ENCODE data around the gene CERK. TPM values are rescaled to one million over a fixed set of nuclear protein-coding genes. Genes with fewer than 3 reads are reported as not detected.
A peak's percentile ranks its signal among the peaks of the same experiment; 100 is the strongest.

CERK gene
- total RNA-seq, 2 experiments from 2014 or later: 38.4 to 41.8 TPM

DNA sequence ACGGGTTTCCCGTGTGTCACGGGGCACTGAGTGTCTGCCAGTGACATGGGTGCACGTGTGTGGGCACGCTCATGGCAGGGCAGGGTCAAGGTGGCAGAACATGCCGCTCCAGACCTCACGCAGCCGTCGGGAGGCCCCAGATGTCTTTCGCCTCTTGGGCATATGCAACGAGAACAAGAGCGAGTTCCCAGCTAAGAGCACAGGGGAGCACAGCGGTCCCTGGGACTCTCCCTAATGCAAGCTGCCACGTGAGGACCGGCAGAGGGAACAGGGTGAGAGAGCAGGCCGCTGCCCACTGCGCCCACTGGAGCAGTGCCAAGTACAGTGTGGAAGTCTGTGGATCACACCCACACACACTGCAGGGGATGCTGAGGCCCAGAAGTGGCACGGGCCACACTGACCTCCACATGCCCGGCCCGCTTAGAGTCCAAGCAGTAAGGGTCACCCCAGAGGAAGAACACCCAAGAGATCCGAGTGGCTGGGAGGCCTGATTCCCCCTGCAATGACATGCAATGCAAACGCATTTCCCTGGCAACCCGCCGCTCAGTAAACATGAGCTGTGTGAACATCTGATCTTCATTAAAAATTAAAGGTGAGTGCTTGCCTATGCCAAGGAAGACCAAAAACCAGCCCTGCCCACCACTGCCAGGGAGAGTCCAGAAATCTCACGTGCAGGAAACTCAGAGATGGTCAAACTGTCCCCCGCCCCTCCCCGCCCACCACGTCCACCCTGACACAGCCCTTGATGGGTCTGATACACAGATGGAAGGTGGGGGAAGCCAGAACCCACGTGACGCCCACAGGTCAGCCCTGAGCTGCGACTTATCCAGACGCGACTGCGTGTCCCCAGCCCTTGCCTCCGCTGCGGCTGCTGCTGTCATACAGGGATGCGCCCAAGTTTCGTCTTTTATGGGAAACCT lies 11.7 kb downstream of the CERK start:
- Mint-ChIP-seq H3K27me3 (no peaks in the 10 kb centered on the region), H3K9me3 (no peaks in the 10 kb centered on the region), H3K4me3 (no peak overlapping the region), H3K4me1 (ENCODE audit: low read depth) (peaks cover 46% of the 10 kb centered on the region), H3K36me3 (ENCODE audit: low read depth) (peaks cover 13% of the 10 kb centered on the region), H3K27ac (peak overlapping the region; percentile 10)
- ChIA-PET CTCF (interaction anchor here (0.7 to 0.9 kb wide), 2 partner anchors 10 to 33 kb away, joined by 3 read pairs; no protein-coding TSS in a partner anchor), POLR2A (interaction anchor here (0.7 kb wide), 1 partner anchor 10 kb away, joined by 3 read pairs; no protein-coding TSS in a partner anchor)
- intact Hi-C loops (cut with micrococcal nuclease): no loop called here
- no peak for DNase-seq
- TF ChIP-seq, protein P1, sequence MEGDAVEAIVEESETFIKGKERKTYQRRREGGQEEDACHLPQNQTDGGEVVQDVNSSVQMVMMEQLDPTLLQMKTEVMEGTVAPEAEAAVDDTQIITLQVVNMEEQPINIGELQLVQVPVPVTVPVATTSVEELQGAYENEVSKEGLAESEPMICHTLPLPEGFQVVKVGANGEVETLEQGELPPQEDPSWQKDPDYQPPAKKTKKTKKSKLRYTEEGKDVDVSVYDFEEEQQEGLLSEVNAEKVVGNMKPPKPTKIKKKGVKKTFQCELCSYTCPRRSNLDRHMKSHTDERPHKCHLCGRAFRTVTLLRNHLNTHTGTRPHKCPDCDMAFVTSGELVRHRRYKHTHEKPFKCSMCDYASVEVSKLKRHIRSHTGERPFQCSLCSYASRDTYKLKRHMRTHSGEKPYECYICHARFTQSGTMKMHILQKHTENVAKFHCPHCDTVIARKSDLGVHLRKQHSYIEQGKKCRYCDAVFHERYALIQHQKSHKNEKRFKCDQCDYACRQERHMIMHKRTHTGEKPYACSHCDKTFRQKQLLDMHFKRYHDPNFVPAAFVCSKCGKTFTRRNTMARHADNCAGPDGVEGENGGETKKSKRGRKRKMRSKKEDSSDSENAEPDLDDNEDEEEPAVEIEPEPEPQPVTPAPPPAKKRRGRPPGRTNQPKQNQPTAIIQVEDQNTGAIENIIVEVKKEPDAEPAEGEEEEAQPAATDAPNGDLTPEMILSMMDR (IDR thresholded peaks at IDR 0.05): no peak
- no peak for ATAC-seq

DNA sequence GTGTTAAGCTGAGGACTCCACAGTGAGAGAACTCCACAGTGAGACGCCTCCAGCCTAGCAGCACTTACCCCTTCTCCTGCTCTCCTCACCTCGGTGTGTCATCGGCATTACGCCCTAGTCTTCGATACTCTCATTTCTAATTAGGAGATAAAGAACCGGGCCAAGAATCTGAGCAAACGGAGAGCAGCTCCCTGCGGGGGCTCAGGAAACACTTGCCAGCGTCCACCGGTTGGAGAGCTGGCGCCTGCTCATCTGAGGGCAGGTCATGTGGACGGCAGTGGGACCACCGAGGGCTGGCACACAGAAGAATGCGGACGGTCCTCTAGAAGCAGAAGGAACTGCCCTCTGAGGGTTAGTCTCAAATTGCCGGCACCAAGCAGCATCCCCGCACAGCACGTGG lies 13.0 kb downstream of the CERK start:
- Mint-ChIP-seq H3K4me1 (ENCODE audit: low read depth) (peaks cover 34% of the 10 kb centered on the region), H3K27me3 (no peaks in the 10 kb centered on the region), H3K4me3 (no peak overlapping the region), H3K9me3 (no peaks in the 10 kb centered on the region), H3K27ac (no peak overlapping the region), H3K36me3 (ENCODE audit: low read depth) (peaks cover 14% of the 10 kb centered on the region)
- DNase-seq (no peak), ATAC-seq (no peak)
- ChIA-PET CTCF (interaction anchor here (0.9 to 1.0 kb wide), 2 partner anchors 34 to 183 kb away, joined by 3 read pairs; no protein-coding TSS in a partner anchor), POLR2A (no interaction called here)
- intact Hi-C loops (cut with micrococcal nuclease): no loop called here
- TF ChIP-seq, protein P1 (IDR thresholded peaks at IDR 0.05): no peak

DNA sequence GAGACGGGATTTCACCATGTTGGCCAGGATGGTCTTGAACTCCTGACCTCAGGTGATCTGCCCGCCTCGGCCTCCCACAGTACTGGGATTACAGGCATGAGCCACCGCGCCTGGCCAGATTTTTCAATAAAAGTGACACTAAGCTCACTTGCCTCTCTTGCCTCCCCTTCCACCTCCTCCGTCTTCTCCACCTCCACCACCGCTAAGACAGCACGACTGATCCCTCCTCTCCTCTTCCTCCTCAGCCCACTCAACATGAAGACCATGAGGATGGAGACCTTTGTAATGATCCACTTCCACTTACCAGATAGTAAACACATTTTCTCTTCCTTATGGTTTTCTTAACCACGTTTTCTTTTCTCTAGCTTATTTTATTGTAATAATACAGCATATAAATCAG lies 14.2 kb downstream of the CERK start:
- Mint-ChIP-seq H3K27ac (no peak overlapping the region), H3K4me3 (no peak overlapping the region), H3K9me3 (no peaks in the 10 kb centered on the region), H3K4me1 (ENCODE audit: low read depth) (peaks cover 31% of the 10 kb centered on the region), H3K36me3 (ENCODE audit: low read depth) (peaks cover 16% of the 10 kb centered on the region), H3K27me3 (no peaks in the 10 kb centered on the region)
- TF ChIP-seq, protein P1 (IDR thresholded peaks at IDR 0.05): no peak
- DNase-seq (no peak), ATAC-seq (no peak)
- intact Hi-C loops (cut with micrococcal nuclease): no loop called here
- ChIA-PET POLR2A (no interaction called here), CTCF (no interaction called here)

DNA sequence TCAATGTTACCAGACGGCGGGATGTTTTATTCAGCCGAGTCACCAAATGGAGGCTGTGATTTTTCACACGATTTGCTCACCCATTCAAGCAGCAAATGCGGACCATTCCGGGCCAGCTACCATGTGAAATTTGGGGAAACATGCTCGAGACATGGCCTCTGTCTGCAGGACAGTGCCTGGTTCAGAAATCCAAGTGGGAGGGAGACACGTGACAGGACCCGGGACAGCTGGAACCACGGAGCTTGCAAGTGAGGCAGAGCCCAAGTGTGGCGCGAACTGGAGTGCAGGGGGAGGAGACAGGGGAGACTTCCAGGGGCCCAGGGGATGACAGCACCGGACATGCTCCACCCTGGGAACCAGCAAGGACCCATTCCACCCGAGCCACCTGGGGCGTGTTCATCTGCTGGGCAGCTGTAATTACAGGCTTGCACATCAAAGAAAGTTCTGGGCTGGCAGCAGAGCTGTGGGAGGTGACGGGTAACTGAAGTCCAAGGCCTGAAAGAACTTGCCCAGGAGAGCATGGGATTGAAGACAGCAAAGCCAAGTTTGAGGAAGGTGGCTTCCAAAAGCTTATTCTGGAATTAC lies 16.5 kb downstream of the CERK start:
- peaks cover 21% of the 10 kb centered on the region for H3K36me3 Mint-ChIP-seq (ENCODE audit: low read depth)
- ChIA-PET CTCF (interaction anchor here (1.0 to 1.2 kb wide), 3 partner anchors 15 to 158 kb away, joined by 3 to 4 read pairs (median 3); no protein-coding TSS in a partner anchor), POLR2A (interaction anchor here (0.5 to 1.3 kb wide), 2 partner anchors 12 to 25 kb away, joined by 3 read pairs; no protein-coding TSS in a partner anchor)
- DNase-seq: no peak
- H3K9me3 Mint-ChIP-seq: no peaks in the 10 kb centered on the region
- intact Hi-C loops (cut with micrococcal nuclease): no loop called here
- peaks cover 17% of the 10 kb centered on the region for H3K4me1 Mint-ChIP-seq (ENCODE audit: low read depth)
- TF ChIP-seq, protein P1 (IDR thresholded peaks at IDR 0.05): no peak
- H3K27me3 Mint-ChIP-seq: no peaks in the 10 kb centered on the region
- ATAC-seq: no peak
- peak overlapping the region; percentile 36 for H3K27ac Mint-ChIP-seq
- no peak overlapping the region for H3K4me3 Mint-ChIP-seq
